HepG2 (cell line): ENCODE measurements around the gene ACSBG1. TPM values are rescaled to one million over a fixed set of nuclear protein-coding genes. Genes with fewer than 3 reads are reported as not detected.
A peak's percentile ranks its signal among the peaks of the same experiment; 100 is the strongest.

Source experiments
- BHLHE40 ChIP-seq: IDR thresholded peaks from 2 replicates; pipeline ENCODE4 v1.6.1; 2011; ENCODE audit warnings: low read length, improper control_type of control experiment
- EHMT2 ChIP-seq: fragments of 200-600 bp; sonication (generic); IDR thresholded peaks from 2 replicates; pipeline ENCODE4 v1.7.0; 2017; ENCODE audit warnings: antibody characterized with exemption, low read depth, low read length, borderline replicate concordance
- IRF1 ChIP-seq: sonication (generic); formaldehyde crosslinking; IDR thresholded peaks from 2 replicates; pipeline ENCODE4 v1.4.0; 2020; ENCODE audit warnings: low read depth, mild to moderate bottlenecking, missing genetic modification reagents
- IRF9 ChIP-seq: sonication (generic); formaldehyde crosslinking; IDR thresholded peaks from 2 replicates; pipeline ENCODE4 v1.8.0; 2022; ENCODE audit warnings: missing genetic modification reagents, mild to moderate bottlenecking, borderline replicate concordance
- PAX8 ChIP-seq: sonication (generic); formaldehyde crosslinking; IDR thresholded peaks from 2 replicates; pipeline ENCODE4 v1.8.0; 2022; ENCODE audit warnings: mild to moderate bottlenecking, missing genetic modification reagents, borderline replicate concordance
- RNF2 ChIP-seq: fragments of 450-650 bp; conservative IDR thresholded peaks from 2 replicates; pipeline ENCODE4 v1.6.1; 2016; ENCODE audit warnings: low read depth
- TBX3 ChIP-seq: fragments of 450-650 bp; IDR thresholded peaks from 2 replicates; pipeline ENCODE4 v1.6.1; 2017; ENCODE audit warnings: antibody characterized with exemption, mild to moderate bottlenecking, inconsistent platforms, borderline replicate concordance
- XRCC5 ChIP-seq: fragments of 200-400 bp; formaldehyde crosslinking; optimal IDR thresholded peaks from 2 replicates; pipeline ENCODE3; 2017; ENCODE audit warnings: mild to moderate bottlenecking, low read length
- ZBTB21 ChIP-seq: sonication (generic); formaldehyde crosslinking; IDR thresholded peaks from 2 replicates; pipeline ENCODE4 v1.4.0; 2020; ENCODE audit warnings: missing genetic modification reagents
- ZKSCAN8 ChIP-seq: IDR thresholded peaks from 2 replicates; pipeline ENCODE4 v1.6.1; 2016; ENCODE audit warnings: borderline replicate concordance, missing genetic modification reagents, missing compliant biosample characterization
- ZMYM3 ChIP-seq: sonication (generic); formaldehyde crosslinking; IDR thresholded peaks from 2 replicates; pipeline ENCODE4 v1.5.1; 2020; ENCODE audit warnings: mild to moderate bottlenecking, missing genetic modification reagents
- ZNF407 ChIP-seq: sonication (generic); formaldehyde crosslinking; IDR thresholded peaks from one replicate; pipeline ENCODE4 v1.5.1; 2020; ENCODE audit warnings: mild to moderate bottlenecking, missing genetic modification reagents; ENCODE audit errors: not compliant biosample characterization
- ZNF598 ChIP-seq: sonication (generic); formaldehyde crosslinking; IDR thresholded peaks from 2 replicates; pipeline ENCODE4 v1.5.1; 2020; ENCODE audit warnings: mild to moderate bottlenecking, missing genetic modification reagents, borderline replicate concordance
- ZNF615 ChIP-seq: sonication (generic); formaldehyde crosslinking; IDR thresholded peaks from 2 replicates; pipeline ENCODE4 v1.5.0; 2020; ENCODE audit warnings: mild to moderate bottlenecking, missing genetic modification reagents, borderline replicate concordance
- polyA plus RNA-seq, 8 experiments: library from polyadenylated mRNA; depleted of rRNA in 3 of 8; stranded (reverse) in 7 of 8; unstranded in 1 of 8; fragments of >200 nt; fragmentation: Illumina TruSeq in 4 of 8; extraction: Trizol in 4 of 8; gene quantifications; 2 replicates each; pipeline versions ENCODE4 v1.2.1 to v1.2.3, GENCODE V29; 2011 to 2016; ENCODE audit warnings: low read depth in 4 of 8, missing spikeins in 1 of 8, mixed read lengths in 1 of 8; ENCODE audit not compliant: insufficient read depth in 1 of 8
- total RNA-seq, 5 experiments: library from RNA; depleted of rRNA; stranded (reverse); fragments of >200 nt; fragmentation: Illumina TruSeq; extraction: Trizol; gene quantifications; 2 replicates each; pipeline ENCODE4 v1.2.3, GENCODE V29; 2016; ENCODE audit warnings: low read depth in 1 of 5
- TF ChIP-seq, protein P1 (sequence below): sonication (generic); formaldehyde crosslinking; IDR thresholded peaks from 2 replicates; pipeline ENCODE4 v1.5.1; 2020; ENCODE audit warnings: mild to moderate bottlenecking, missing genetic modification reagents, moderate library complexity
- TF ChIP-seq, protein P2 (sequence below): IDR thresholded peaks from 2 replicates; pipeline ENCODE4 v1.6.1; 2016; ENCODE audit warnings: missing compliant biosample characterization, missing genetic modification reagents, borderline replicate concordance

ACSBG1 gene
- total and polyA plus RNA-seq, 2 of the 13 experiments (the other 11 are each of a cell fraction or from before 2014, with no cell fraction given) = 0.35 to 0.81 TPM

DNA sequence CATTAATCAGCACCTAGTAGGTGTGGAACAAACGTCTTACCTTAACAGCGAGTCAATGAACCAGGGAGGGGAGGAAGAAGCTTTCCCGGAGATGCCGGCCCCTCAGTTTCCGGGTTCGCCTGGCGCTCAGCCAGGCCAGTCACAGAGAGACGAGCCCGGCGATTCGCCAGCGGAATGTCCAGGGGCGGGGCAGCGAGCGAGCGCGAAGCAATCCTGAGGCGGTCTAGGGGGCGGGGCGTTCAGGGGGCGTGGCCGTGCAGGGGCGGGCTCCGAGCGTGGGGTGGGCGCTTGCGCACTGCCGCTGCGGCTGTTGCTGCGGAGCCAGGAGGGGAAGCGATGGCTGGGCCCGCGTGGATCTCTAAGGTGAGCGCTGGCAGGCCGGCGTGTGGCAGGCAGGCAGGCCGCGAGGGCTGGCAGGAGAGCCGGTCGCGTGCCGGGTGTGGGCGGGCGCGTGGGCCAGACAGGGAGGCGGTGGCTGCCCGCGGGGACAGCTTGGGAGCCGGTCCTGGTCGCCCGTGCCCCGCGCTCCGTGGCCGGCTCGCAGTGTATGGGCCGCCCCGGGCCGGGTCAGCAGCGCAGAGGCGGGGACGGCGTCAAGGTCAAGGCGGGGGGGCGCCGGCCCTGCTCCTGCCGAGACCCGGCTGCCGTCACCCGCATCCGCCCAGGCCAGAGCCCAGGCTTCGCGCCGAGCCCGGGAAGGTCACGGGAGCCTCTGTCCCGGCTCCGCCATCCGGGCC lies 85.1 kb downstream of the ACSBG1 start, which contains the start of gene IDH3A (continued):
- TF ChIP-seq ZNF407 (CRISPR knock-in tag) (no peak), ZNF598 (no peak), ZBTB21 (CRISPR knock-in tag) (no peak), BHLHE40 (no peak; the same call in 1 of the 2 replicates), ZKSCAN8 (CRISPR knock-in tag) (no peak), ZNF615 (CRISPR knock-in tag) (no peak), ZMYM3 (CRISPR knock-in tag) (no peak), XRCC5 (no peak), RNF2 (no peak; the same call in 1 of the 2 replicates), PAX8 (CRISPR knock-in tag) (peak; percentile 69), TBX3 (no peak), IRF1 (CRISPR knock-in tag) (no peak), EHMT2 (no peak), IRF9 (peak; percentile 64; the same call in 1 of the 2 replicates)
- TF ChIP-seq, protein P1, sequence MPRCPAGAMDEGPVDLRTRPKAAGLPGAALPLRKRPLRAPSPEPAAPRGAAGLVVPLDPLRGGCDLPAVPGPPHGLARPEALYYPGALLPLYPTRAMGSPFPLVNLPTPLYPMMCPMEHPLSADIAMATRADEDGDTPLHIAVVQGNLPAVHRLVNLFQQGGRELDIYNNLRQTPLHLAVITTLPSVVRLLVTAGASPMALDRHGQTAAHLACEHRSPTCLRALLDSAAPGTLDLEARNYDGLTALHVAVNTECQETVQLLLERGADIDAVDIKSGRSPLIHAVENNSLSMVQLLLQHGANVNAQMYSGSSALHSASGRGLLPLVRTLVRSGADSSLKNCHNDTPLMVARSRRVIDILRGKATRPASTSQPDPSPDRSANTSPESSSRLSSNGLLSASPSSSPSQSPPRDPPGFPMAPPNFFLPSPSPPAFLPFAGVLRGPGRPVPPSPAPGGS (CRISPR knock-in tag) = peak; percentile 56; the same call in 1 of the 2 replicates
- TF ChIP-seq, protein P2, sequence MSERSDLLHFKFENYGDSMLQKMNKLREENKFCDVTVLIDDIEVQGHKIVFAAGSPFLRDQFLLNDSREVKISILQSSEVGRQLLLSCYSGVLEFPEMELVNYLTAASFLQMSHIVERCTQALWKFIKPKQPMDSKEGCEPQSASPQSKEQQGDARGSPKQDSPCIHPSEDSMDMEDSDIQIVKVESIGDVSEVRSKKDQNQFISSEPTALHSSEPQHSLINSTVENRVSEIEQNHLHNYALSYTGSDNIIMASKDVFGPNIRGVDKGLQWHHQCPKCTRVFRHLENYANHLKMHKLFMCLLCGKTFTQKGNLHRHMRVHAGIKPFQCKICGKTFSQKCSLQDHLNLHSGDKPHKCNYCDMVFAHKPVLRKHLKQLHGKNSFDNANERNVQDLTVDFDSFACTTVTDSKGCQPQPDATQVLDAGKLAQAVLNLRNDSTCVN (CRISPR knock-in tag) = no peak
